Airway epithelial cell (primary cell): ENCODE results near the gene LOXHD1. TPM values are rescaled to one million over a fixed set of nuclear protein-coding genes. Genes with fewer than 3 reads are reported as not detected.

Experiments used
- total RNA-seq: library from RNA; depleted of rRNA; stranded (reverse); fragments of >200 nt; gene quantifications from 2 replicates; pipeline ENCODE4 v1.2.3, GENCODE V29; 2015

Gene LOXHD1
- not detected in 2 replicates for total RNA-seq

GRCh38 chr18:46657115-46657955 lies at the start of gene LOXHD1:
TSS of gene LOXHD1 (minus strand) at chr18:46657220. CDS start at chr18:46657033, 187 bp downstream.

Other genes with a start within 250 kb of the LOXHD1 start
- gene ST8SIA5, start 99.8 kb upstream of the LOXHD1 start, total RNA-seq, result not detected in 2 replicates